ENCODE results near the gene PDZD2. TPM values are rescaled to one million over a fixed set of nuclear protein-coding genes. Genes with fewer than 3 reads are reported as not detected.
"Not testable (repeated sequence)": the region's sequence is repeated elsewhere in the genome, so short reads cannot be mapped to it uniquely, and the experiment has no call there.

The PDZD2 gene
- total and polyA plus RNA-seq, 8 donors = 16.2 to 49.8 (median 20.4) TPM

DNA sequence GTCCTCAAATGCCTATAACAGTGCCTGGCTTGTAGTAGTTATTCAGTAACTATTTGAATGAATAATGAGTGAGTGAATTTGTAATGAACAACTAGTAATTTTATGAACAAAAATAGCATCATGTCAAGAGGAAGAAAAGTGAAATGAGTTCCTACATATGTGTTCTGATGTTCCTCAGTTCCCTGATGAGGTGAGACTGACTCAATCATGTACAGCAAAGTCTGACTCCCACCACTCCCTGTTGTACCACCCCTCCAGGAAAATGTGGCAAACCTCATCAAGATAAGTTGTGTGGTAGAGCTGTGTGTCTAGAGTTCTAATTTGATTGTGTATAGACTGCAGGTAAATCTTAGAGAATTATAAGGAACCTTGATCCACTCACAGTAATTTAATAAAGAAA is 333.6 kb downstream of the PDZD2 start:
- DNase-seq (no peak), ATAC-seq (no peak)
- no peaks in the 10 kb centered on the region for H3K27me3 ChIP-seq

DNA sequence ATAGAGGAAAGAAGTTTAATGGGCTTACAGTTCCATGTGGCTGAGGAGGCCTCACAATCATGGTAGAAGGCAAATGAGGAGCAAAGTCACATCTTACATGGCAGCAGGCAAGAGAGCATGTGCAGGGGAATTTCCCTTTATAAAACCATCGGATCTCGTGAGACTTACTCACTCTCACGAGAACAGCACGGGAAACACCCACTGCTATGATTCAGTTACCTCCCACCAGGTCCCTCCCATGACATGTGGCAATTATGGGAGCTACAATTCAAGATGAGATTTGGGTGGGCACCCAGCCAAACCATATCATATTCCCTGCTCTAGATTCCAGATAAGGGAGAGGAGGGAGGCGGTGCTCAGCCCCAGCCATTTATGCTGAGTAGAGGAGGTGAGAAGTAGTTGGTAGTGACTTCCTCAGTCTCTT is 336.3 kb downstream of the PDZD2 start:
- intact Hi-C loops (cut with DNase I); H3K4me1 ChIP-seq; H3K9me3 ChIP-seq; DNase-seq; H3K4me3 ChIP-seq; H3K27me3 ChIP-seq; H3K27ac ChIP-seq; ATAC-seq; H3K36me3 ChIP-seq: not testable (repeated sequence)

More for the DNA sequence above, 333.6 kb downstream of the PDZD2 start:
- intact Hi-C loops (cut with DNase I) = no loop called here
- H3K4me1 ChIP-seq = no peaks in the 10 kb centered on the region
- no peaks in the 10 kb centered on the region for H3K9me3 ChIP-seq
- H3K27ac ChIP-seq = no peak overlapping the region
- TF ChIP-seq, protein P1, sequence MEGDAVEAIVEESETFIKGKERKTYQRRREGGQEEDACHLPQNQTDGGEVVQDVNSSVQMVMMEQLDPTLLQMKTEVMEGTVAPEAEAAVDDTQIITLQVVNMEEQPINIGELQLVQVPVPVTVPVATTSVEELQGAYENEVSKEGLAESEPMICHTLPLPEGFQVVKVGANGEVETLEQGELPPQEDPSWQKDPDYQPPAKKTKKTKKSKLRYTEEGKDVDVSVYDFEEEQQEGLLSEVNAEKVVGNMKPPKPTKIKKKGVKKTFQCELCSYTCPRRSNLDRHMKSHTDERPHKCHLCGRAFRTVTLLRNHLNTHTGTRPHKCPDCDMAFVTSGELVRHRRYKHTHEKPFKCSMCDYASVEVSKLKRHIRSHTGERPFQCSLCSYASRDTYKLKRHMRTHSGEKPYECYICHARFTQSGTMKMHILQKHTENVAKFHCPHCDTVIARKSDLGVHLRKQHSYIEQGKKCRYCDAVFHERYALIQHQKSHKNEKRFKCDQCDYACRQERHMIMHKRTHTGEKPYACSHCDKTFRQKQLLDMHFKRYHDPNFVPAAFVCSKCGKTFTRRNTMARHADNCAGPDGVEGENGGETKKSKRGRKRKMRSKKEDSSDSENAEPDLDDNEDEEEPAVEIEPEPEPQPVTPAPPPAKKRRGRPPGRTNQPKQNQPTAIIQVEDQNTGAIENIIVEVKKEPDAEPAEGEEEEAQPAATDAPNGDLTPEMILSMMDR (IDR thresholded peaks at IDR 0.05) = no peak
- no peak overlapping the region for H3K4me3 ChIP-seq
- H3K36me3 ChIP-seq = no peaks in the 10 kb centered on the region

DNA sequence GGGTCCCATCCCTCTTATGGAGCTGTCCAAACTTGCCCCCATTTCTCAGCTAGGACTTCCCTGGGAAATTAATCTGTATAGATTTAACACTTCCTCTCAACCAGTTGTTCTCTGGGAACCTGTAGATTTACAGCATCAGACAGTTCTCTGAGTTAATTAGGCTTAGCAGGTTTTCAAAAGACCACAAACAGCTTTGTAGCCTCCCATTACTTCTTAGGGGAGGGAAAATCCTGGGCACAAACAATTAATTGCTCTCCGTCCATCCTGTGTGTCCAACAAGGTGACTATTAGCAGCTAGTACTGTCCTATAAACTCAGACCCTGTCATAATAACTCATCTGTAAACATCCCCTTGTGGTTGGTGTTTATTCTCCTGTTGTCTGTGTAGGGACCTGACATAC is 337.2 kb downstream of the PDZD2 start:
- DNase-seq (no peak), ATAC-seq (no peak)
- Histone ChIP-seq H3K27me3 (no peaks in the 10 kb centered on the region), H3K36me3 (no peaks in the 10 kb centered on the region), H3K9me3 (no peaks in the 10 kb centered on the region), H3K4me3 (no peak overlapping the region), H3K27ac (no peak overlapping the region), H3K4me1 (no peaks in the 10 kb centered on the region)
- TF ChIP-seq, protein P1 (IDR thresholded peaks at IDR 0.05) = no peak
- intact Hi-C loops (cut with DNase I) = no loop called here

DNA sequence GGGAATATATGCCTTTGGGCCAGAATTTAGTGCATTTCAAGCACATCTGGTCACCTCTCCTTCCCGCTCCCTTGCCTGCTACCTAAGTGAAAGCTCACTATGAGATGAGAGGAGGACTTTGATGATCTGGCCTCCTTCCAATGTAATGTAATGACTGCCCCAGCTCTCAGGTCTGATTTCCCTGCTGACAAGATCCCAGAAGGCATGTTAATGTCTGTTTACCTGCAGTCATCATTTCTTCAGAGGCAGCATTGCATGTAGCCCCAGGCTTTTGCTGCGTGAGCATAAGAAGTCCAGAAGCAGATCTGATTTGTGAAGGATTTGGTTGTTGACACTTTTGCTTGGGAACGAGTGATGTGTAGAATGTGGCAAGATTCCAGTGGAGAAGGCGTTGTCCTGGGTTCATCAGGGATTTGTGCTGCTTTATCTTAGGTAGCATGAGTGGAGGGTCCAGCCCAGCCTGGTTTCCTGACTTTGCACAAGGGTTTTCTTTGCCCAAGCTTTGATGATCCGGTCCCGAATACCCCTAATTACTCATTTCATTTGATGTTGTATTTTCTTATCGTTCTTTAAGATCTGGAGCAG is 342.5 kb downstream of the PDZD2 start:
- DNase-seq (no peak), ATAC-seq (no peak)
- Histone ChIP-seq H3K36me3 (no peaks in the 10 kb centered on the region), H3K4me1 (no peaks in the 10 kb centered on the region), H3K9me3 (no peaks in the 10 kb centered on the region), H3K27me3 (no peaks in the 10 kb centered on the region), H3K27ac (no peak overlapping the region), H3K4me3 (no peak overlapping the region)
- intact Hi-C loops (cut with DNase I) = no loop called here
- TF ChIP-seq, protein P1 (IDR thresholded peaks at IDR 0.05) = no peak

DNA sequence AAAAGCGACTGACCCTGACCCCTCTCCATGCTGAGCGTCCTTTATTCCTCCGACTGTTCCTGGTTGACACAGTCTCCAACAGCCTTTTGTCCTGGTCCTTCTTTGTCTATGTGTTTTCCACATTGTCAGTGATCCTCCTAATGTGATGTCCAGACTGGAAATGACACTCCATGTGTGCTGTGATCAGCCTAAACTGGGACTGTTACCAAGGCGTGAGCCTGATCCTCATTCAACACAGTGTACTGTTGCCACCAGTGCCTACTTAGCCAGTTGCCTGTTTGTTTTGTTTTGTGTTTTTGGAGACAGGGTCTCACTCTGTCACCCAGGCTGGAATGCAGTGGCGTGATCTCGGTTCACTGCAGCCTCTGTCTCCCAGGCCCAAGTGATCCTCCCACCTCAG is 343.1 kb downstream of the PDZD2 start:
- TF ChIP-seq, protein P1 (IDR thresholded peaks at IDR 0.05) = no peak
- no peak for ATAC-seq

DNA sequence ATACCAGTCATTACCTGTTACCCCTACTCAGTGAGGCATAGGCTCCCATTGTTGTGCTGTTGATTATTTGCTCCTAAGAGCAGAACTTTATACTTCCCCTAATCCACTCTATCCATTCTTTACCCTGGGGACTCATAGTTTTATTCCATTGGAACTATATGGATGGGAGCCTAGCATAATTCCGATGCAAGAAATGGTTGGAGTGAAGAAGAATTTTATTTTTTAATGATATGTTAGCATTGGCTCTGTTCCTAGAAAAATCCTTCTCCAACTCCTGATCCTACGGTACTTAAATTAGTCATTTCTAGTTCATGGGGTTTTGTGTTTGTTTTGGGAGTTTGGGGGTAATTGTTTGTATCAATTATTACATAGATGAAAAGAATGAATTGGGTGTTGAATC is 343.7 kb downstream of the PDZD2 start:
- H3K4me3 ChIP-seq = no peak overlapping the region
- DNase-seq = no peak
- no peaks in the 10 kb centered on the region for H3K27me3 ChIP-seq
- intact Hi-C loops (cut with DNase I) = no loop called here
- H3K27ac ChIP-seq = no peak overlapping the region
- H3K36me3 ChIP-seq = no peaks in the 10 kb centered on the region
- no peaks in the 10 kb centered on the region for H3K4me1 ChIP-seq
- no peak for ATAC-seq
- H3K9me3 ChIP-seq = no peaks in the 10 kb centered on the region
- TF ChIP-seq, protein P1 (IDR thresholded peaks at IDR 0.05) = no peak

More for the DNA sequence above, 343.1 kb downstream of the PDZD2 start:
- Histone ChIP-seq H3K4me3 (no peak overlapping the region), H3K4me1 (no peaks in the 10 kb centered on the region), H3K27me3 (no peaks in the 10 kb centered on the region), H3K27ac (no peak overlapping the region), H3K9me3 (no peaks in the 10 kb centered on the region), H3K36me3 (no peaks in the 10 kb centered on the region)
- intact Hi-C loops (cut with DNase I) = no loop called here
- no peak for DNase-seq

Data from left lung (tissue), 10 donors.